HL-60 (cell line): ENCODE data around the gene NKAIN4.

Experiments
- POLR2AphosphoS5 ChIP-seq: IDR thresholded peaks from 2 replicates; pipeline ENCODE4 v1.6.1; 2012; ENCODE audit warnings: low read depth
- TF ChIP-seq, protein P1 (sequence below): IDR thresholded peaks from one replicate; pipeline ENCODE4 v1.5.1; 2011; ENCODE audit warnings: low read length, control low read depth, inconsistent platforms; ENCODE audit not compliant: insufficient read depth
- TF ChIP-seq, protein P2 (sequence below): IDR thresholded peaks from 2 replicates; pipeline ENCODE4 v1.6.1; 2012; ENCODE audit warnings: low read depth; ENCODE audit not compliant: insufficient replicate concordance

DNA sequence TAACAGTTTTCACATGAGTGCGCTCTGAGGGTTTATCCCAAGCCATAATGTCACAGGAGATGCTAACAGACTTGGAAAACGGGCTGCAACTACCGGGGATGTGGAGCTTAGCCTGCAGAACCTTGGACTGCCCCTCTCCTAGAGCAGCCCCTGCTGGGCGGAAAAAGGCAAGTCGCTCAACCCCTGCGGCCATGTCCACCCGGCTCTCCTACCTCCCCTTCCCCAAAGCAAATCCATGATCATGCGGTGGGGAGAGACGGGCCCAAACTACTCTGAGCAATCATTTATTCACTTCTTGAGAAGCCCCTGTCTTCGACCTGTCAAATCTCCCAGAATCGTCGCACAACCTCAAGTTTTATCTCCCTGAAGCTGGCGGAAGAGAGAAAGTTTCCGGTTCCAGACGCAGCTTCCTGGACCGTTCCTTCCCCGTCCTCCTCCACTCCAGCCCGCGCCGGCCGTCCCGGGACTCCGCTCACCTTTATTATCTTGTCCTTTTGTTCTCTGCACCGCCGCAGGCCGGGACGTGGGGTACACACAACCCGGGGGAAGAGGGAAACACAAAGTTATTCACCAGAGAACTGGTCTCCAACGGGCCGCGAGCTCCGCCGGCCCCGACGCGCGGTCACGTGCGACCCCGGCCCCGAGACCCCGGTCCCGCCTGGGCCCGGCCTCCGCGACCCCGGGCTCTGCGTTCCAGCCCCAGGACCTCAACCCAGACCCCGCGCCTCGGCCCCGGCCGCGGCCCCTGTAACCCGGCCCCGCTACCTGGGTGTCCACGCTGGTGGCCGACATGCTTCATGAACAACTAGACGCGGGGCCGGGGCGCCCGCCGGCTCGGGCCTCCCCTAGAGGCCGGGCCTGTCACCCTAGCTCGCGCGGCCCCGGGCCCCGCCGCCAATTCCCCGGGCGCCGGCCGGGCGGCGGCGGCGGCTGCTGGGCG, 38.9 kb downstream of the NKAIN4 start:
- TF ChIP-seq, protein P1, sequence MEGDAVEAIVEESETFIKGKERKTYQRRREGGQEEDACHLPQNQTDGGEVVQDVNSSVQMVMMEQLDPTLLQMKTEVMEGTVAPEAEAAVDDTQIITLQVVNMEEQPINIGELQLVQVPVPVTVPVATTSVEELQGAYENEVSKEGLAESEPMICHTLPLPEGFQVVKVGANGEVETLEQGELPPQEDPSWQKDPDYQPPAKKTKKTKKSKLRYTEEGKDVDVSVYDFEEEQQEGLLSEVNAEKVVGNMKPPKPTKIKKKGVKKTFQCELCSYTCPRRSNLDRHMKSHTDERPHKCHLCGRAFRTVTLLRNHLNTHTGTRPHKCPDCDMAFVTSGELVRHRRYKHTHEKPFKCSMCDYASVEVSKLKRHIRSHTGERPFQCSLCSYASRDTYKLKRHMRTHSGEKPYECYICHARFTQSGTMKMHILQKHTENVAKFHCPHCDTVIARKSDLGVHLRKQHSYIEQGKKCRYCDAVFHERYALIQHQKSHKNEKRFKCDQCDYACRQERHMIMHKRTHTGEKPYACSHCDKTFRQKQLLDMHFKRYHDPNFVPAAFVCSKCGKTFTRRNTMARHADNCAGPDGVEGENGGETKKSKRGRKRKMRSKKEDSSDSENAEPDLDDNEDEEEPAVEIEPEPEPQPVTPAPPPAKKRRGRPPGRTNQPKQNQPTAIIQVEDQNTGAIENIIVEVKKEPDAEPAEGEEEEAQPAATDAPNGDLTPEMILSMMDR = peak; percentile 20
- TF ChIP-seq, protein P2, sequence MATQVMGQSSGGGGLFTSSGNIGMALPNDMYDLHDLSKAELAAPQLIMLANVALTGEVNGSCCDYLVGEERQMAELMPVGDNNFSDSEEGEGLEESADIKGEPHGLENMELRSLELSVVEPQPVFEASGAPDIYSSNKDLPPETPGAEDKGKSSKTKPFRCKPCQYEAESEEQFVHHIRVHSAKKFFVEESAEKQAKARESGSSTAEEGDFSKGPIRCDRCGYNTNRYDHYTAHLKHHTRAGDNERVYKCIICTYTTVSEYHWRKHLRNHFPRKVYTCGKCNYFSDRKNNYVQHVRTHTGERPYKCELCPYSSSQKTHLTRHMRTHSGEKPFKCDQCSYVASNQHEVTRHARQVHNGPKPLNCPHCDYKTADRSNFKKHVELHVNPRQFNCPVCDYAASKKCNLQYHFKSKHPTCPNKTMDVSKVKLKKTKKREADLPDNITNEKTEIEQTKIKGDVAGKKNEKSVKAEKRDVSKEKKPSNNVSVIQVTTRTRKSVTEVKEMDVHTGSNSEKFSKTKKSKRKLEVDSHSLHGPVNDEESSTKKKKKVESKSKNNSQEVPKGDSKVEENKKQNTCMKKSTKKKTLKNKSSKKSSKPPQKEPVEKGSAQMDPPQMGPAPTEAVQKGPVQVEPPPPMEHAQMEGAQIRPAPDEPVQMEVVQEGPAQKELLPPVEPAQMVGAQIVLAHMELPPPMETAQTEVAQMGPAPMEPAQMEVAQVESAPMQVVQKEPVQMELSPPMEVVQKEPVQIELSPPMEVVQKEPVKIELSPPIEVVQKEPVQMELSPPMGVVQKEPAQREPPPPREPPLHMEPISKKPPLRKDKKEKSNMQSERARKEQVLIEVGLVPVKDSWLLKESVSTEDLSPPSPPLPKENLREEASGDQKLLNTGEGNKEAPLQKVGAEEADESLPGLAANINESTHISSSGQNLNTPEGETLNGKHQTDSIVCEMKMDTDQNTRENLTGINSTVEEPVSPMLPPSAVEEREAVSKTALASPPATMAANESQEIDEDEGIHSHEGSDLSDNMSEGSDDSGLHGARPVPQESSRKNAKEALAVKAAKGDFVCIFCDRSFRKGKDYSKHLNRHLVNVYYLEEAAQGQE = no peak
- no peak; the same call in 1 of the 2 replicates for TF ChIP-seq POLR2AphosphoS5
